MG63 (cell line): Measurements from ENCODE around the gene RFX8. TPM values are rescaled to one million over a fixed set of nuclear protein-coding genes. Genes with fewer than 3 reads are reported as not detected.

ENCODE experiments used
- DNase-seq: peaks from one replicate; pipeline ENCODE4 v3.0.0-alpha.2; 2020
- H3K27me3 ChIP-seq: fragments of 250-450 bp; sonication (Bioruptor Pico); 2 replicates; pipeline ENCODE4 v1.5.1; 2020; ENCODE audit warnings: mild to moderate bottlenecking, moderate library complexity
- H3K36me3 ChIP-seq: fragments of 250-450 bp; sonication (Bioruptor Pico); 2 replicates; pipeline ENCODE4 v1.5.1; 2020; ENCODE audit warnings: mild to moderate bottlenecking, moderate library complexity
- H3K4me3 ChIP-seq: fragments of 250-450 bp; sonication (Bioruptor Pico); 2 replicates; pipeline ENCODE4 v1.5.1; 2020; ENCODE audit warnings: mild to moderate bottlenecking, moderate library complexity
- H3K9me3 ChIP-seq: fragments of 250-450 bp; sonication (Bioruptor Pico); 2 replicates; pipeline ENCODE4 v1.5.1; 2020; ENCODE audit warnings: mild to moderate bottlenecking, moderate library complexity
- total RNA-seq: library from RNA; depleted of rRNA; stranded (reverse); fragments of >200 nt; shearing (Covaris generic); gene quantifications from 2 replicates; pipeline ENCODE4 v1.2.3, GENCODE V29; 2014; ENCODE audit warnings: low replicate concordance

RFX8 gene
- total RNA-seq, 1 experiment from 2014 or later: not detected

DNA sequence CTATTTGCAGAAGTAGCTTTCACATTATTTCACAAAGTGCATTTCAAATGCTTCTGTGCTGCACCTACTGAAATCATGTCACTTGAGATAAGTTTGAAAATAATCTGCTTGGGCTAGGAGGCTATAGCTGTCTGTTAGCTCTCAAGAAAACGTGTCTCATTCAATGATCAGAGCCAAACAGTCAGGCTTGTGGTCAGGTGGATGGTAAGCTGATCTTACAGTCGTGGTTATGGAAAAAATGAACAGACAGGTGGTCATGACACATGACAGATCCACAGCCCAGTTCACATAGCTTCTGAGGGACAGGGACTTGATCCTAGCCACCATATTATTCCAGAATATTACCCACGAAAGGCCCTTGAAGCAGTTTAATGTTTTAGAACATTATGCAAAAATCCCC is 26.5 kb upstream of the RFX8 start:
- Histone ChIP-seq H3K36me3 (no peaks in the 10 kb centered on the region), H3K27me3 (no peaks in the 10 kb centered on the region), H3K9me3 (no peaks in the 10 kb centered on the region), H3K4me3 (no peak overlapping the region)
- no peak for DNase-seq

DNA sequence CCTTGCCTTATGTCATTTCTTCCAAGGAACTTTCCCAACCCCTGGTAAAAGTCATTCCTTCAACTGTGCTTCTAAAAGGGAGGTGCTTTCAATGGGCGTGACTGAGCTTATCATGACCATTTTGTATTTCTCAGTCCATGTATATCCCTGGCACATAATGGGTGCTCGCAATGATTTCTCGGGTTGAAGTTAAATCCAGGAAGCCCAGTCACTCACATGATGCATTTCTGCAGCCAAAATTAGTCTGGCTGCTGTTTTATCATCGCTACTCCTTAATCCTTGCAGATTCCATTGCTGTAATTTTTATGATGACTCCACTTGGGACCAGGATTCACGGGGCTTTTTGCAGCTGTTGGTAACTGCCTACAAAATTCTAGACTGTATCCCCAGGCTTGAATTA is 25.9 kb upstream of the RFX8 start:
- Histone ChIP-seq H3K27me3 (no peaks in the 10 kb centered on the region), H3K4me3 (no peak overlapping the region)
- DNase-seq: peak; percentile 64

DNA sequence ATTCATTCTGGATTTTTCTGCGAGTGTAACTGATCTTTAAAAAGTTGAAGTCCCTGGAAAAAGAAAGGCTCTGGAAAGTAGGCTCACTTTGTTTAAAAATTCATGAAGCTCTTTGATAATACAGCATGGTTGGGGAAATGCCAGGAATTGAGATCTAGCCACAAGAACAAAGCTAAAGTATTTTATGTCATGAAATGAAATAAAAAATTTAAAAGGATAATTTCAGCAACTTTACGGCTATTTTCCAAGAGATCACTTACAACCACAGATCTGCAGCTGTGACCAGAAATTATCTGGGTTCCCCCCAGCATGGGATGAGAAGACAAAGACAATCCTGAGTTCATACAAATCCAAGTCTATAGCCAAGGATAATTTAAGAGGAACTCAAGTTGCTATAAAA is 25.3 kb upstream of the RFX8 start:
- no peak overlapping the region for H3K4me3 ChIP-seq
- DNase-seq: no peak
- H3K9me3 ChIP-seq: no peaks in the 10 kb centered on the region
- H3K27me3 ChIP-seq: no peaks in the 10 kb centered on the region
- H3K36me3 ChIP-seq: no peaks in the 10 kb centered on the region

More for the DNA sequence above, 25.9 kb upstream of the RFX8 start:
- Histone ChIP-seq H3K36me3 (no peaks in the 10 kb centered on the region), H3K9me3 (no peaks in the 10 kb centered on the region)

- H3K36me3 ChIP-seq: no peaks in the 10 kb centered on the region
- H3K9me3 ChIP-seq: no peaks in the 10 kb centered on the region
- no peak for DNase-seq
- no peak overlapping the region for H3K4me3 ChIP-seq
- H3K27me3 ChIP-seq: no peaks in the 10 kb centered on the region
Observed at GRCh38 chr2:101496279-101496678, 21.4 kb upstream of the RFX8 start.

DNA sequence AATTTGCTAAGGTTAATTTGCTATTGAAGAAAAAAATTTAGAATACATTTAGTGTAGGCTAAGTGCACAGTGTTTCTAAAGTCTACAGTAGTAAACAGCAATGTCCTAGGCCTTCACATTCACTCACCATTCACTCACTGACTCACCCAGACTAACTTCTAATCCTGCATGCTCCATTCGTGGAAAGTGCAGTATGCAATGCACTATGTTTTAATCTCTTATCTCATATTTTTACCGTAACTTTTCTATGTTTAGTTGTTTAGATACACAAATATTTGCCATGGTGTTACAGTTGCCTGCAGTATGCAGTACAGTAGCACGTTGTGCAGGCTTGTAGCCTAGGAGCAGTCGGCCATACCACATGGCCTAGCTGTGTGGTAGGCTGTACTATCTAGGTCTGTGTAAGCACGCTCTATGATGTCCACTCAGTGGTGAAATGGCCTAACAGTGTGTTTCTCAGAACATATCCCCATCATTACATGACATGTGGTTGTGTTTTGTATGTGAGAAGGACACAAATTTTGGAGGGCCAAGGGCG is 18.1 kb upstream of the RFX8 start:
- H3K27me3 ChIP-seq: no peaks in the 10 kb centered on the region
- H3K36me3 ChIP-seq: no peaks in the 10 kb centered on the region
- no peak overlapping the region for H3K4me3 ChIP-seq
- no peak for DNase-seq
- no peaks in the 10 kb centered on the region for H3K9me3 ChIP-seq

GRCh38 chr2:101486994-101487393 is 12.1 kb upstream of the RFX8 start:
- no peaks in the 10 kb centered on the region for H3K36me3 ChIP-seq
- no peaks in the 10 kb centered on the region for H3K27me3 ChIP-seq
- no peaks in the 10 kb centered on the region for H3K9me3 ChIP-seq
- no peak overlapping the region for H3K4me3 ChIP-seq
- DNase-seq: no peak

DNA sequence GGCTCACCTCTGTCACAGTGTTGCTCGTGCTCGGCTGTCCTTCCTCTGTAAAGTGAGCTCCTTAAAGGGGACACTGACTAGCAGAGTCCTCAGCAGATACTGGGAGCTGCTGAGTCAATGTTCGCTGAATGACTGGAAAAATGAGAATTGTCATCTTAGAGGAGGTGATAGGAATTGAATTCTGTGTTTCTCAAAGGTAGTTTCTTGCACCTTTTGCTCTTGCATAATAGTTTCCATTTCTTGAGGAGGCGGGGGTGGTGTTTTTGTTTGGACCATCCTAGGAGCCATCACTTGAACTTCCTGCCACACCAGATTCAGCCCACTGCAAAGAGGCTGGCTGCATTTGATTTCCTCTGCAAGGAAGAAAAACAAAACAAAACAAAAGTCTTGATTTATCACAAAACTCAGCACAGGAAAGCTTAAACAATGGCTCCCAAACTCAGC is 11.4 kb upstream of the RFX8 start:
- no peaks in the 10 kb centered on the region for H3K27me3 ChIP-seq
- H3K36me3 ChIP-seq: no peaks in the 10 kb centered on the region
- H3K4me3 ChIP-seq: no peak overlapping the region
- no peaks in the 10 kb centered on the region for H3K9me3 ChIP-seq
- DNase-seq: no peak

GRCh38 chr2:101485856-101486255 is 10.9 kb upstream of the RFX8 start:
- no peaks in the 10 kb centered on the region for H3K27me3 ChIP-seq
- H3K36me3 ChIP-seq: no peaks in the 10 kb centered on the region
- H3K9me3 ChIP-seq: no peaks in the 10 kb centered on the region
- no peak for DNase-seq
- no peak overlapping the region for H3K4me3 ChIP-seq

GRCh38 chr2:101480764-101481163 is 5.9 kb upstream of the RFX8 start:
- H3K9me3 ChIP-seq: no peaks in the 10 kb centered on the region
- H3K4me3 ChIP-seq: no peak overlapping the region
- H3K27me3 ChIP-seq: no peaks in the 10 kb centered on the region
- DNase-seq: no peak
- H3K36me3 ChIP-seq: no peaks in the 10 kb centered on the region

- Histone ChIP-seq H3K9me3 (no peaks in the 10 kb centered on the region), H3K27me3 (no peaks in the 10 kb centered on the region), H3K4me3 (no peak overlapping the region), H3K36me3 (no peaks in the 10 kb centered on the region)
- DNase-seq: no peak
Observed at GRCh38 chr2:101479810-101480209, 4.9 kb upstream of the RFX8 start.

DNA sequence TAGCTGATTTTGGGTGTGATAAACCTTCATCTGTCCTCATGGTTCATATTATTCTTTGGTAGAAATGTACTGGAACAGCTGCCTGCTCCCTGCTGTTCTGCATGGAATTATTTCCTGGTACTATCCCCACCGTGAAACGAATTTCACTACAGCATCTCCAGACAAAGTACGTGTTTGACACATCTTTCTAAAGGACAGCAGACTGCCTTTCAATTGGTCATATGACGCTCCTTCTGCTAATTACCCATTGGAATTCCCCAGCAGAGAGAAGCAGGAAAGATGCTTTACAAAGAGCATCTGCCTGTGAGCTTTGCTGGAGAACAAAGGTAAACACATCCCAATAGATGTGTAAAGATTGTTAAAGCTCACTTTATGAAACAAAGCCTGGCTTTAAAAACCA is 4.4 kb upstream of the RFX8 start:
- Histone ChIP-seq H3K9me3 (no peaks in the 10 kb centered on the region), H3K36me3 (no peaks in the 10 kb centered on the region)
- no peak for DNase-seq

DNA sequence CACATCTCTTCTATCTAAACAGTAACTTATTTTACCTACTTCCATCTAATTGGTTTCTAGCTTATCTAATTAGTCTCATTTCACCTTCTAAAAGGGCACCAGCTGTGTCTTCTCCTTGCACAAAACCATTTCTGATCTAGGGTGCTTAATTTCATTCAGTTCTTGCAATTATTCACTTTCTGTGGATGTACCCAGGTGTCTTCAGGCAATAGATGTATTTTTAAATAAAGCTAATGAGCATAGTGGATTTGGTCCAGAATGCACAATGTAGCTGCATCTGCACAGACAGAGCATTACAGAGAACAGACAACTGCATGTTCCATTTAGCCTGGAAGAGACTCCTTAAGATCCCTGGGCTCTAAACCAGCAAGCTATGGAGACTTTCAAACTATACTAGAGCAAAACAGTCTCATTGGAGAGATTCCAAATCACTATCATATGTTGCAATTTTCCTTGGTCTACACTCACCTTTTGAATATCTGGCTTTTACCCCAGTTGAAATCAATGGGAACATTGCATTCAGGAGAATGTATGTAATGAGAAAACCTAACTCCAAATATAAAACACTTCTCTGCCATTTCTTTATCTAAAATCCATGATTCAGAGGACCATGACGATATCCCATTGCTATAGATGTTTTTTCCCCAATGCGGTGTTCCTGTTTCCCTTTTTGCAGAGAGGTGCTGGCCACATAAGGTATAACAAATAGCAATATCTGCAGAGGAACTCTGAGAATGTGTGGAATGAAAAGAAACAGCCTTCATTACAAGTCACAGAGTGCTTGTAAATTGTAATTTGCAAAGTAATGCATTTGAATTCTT is 3.5 kb upstream of the RFX8 start:
- DNase-seq: no peak
- H3K4me3 ChIP-seq: no peak overlapping the region
- H3K36me3 ChIP-seq: no peaks in the 10 kb centered on the region
- no peaks in the 10 kb centered on the region for H3K27me3 ChIP-seq
- no peaks in the 10 kb centered on the region for H3K9me3 ChIP-seq

More for the DNA sequence above, 4.4 kb upstream of the RFX8 start:
- Histone ChIP-seq H3K4me3 (no peak overlapping the region), H3K27me3 (no peaks in the 10 kb centered on the region)

GRCh38 chr2:101477556-101477955 is 2.6 kb upstream of the RFX8 start:
- DNase-seq: no peak
- Histone ChIP-seq H3K4me3 (no peak overlapping the region), H3K27me3 (no peaks in the 10 kb centered on the region), H3K9me3 (no peaks in the 10 kb centered on the region), H3K36me3 (no peaks in the 10 kb centered on the region)

- Histone ChIP-seq H3K4me3 (no peak overlapping the region), H3K9me3 (no peaks in the 10 kb centered on the region), H3K27me3 (no peaks in the 10 kb centered on the region), H3K36me3 (no peaks in the 10 kb centered on the region)
- DNase-seq: no peak
Observed at GRCh38 chr2:101476605-101477208, 1.8 kb upstream of the RFX8 start.

GRCh38 chr2:101473911-101474701 is 806 bp downstream of the RFX8 start:
- DNase-seq: peak; percentile 70
- Histone ChIP-seq H3K4me3 (peak overlapping the region; percentile 48), H3K27me3 (no peaks in the 10 kb centered on the region), H3K36me3 (no peaks in the 10 kb centered on the region), H3K9me3 (no peaks in the 10 kb centered on the region)

DNA sequence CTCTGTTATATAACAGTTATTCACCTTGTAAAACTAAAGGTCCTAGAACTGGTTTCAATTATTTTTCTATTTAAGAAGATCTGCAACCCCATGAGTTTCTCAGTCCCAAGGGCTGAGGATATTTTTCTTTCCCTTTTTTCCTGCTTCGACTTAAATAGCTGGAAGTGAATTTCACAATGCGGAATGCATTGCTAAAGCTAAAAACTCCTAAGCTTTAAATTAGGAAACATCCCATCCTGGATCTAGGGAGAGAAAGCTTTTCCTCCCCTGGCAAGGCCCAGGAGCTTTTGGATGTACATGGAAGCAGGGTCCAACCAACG is 1.4 kb downstream of the RFX8 start:
- no peak for DNase-seq
- peak overlapping the region; percentile 48 for H3K4me3 ChIP-seq
- no peaks in the 10 kb centered on the region for H3K36me3 ChIP-seq
- H3K9me3 ChIP-seq: no peaks in the 10 kb centered on the region
- no peaks in the 10 kb centered on the region for H3K27me3 ChIP-seq

GRCh38 chr2:101469863-101470262 is 5.0 kb downstream of the RFX8 start:
- no peak for DNase-seq
- H3K9me3 ChIP-seq: no peaks in the 10 kb centered on the region
- H3K27me3 ChIP-seq: no peaks in the 10 kb centered on the region
- no peak overlapping the region for H3K4me3 ChIP-seq
- no peaks in the 10 kb centered on the region for H3K36me3 ChIP-seq
